ENCODE data around the gene COX14. TPM values are rescaled to one million over a fixed set of nuclear protein-coding genes. Genes with fewer than 3 reads are reported as not detected.

COX14 gene
- polyA plus RNA-seq (ENCODE audit: insufficient read length in 3 of 3): 10 to 100 TPM; 49.0 to 57.9 (median 52.4) TPM
- long read RNA-seq, donor 1, transcript COX14-203 (2 exons, 739 nt): major isoform, 80 of 92 reads
- long read RNA-seq, donor 1, partial matches to known transcripts: 12 of 92 reads
- long read RNA-seq, donor 1, other reads (novel, unspliced or antisense): 0 of 92 reads
- long read RNA-seq, donor 2, transcript COX14-203 (2 exons, 739 nt): major isoform, 97 of 97 reads
- long read RNA-seq, donor 2, partial matches to known transcripts: 0 of 97 reads
- long read RNA-seq, donor 2, other reads (novel, unspliced or antisense): 0 of 97 reads
- long read RNA-seq, donor 3, transcript COX14-203 (2 exons, 739 nt): major isoform, 66 of 84 reads
- long read RNA-seq, donor 3, partial matches to known transcripts: 15 of 84 reads
- long read RNA-seq, donor 3, other reads (novel, unspliced or antisense): 0 of 84 reads
- long read RNA-seq, donor 4, transcript COX14-203 (2 exons, 739 nt): major isoform, 119 of 143 reads
- long read RNA-seq, donor 4, partial matches to known transcripts: 21 of 143 reads
- long read RNA-seq, donor 4, other reads (novel, unspliced or antisense): 0 of 143 reads
- long read RNA-seq, donor 5, transcript COX14-203 (2 exons, 739 nt): major isoform, 34 of 35 reads
- long read RNA-seq, donor 5, partial matches to known transcripts: 0 of 35 reads
- long read RNA-seq, donor 5, other reads (novel, unspliced or antisense): 0 of 35 reads
- long read RNA-seq, donor 6, transcript COX14-203 (2 exons, 739 nt): major isoform, 67 of 68 reads
- long read RNA-seq, donor 6, partial matches to known transcripts: 0 of 68 reads
- long read RNA-seq, donor 6, other reads (novel, unspliced or antisense): 0 of 68 reads
- long read RNA-seq, donor 7, transcript COX14-203 (2 exons, 739 nt): major isoform, 75 of 93 reads
- long read RNA-seq, donor 7, partial matches to known transcripts: 18 of 93 reads
- long read RNA-seq, donor 7, other reads (novel, unspliced or antisense): 0 of 93 reads
- long read RNA-seq, donor 8, transcript COX14-203 (2 exons, 739 nt): major isoform, 20 of 29 reads
- long read RNA-seq, donor 8, partial matches to known transcripts: 9 of 29 reads
- long read RNA-seq, donor 8, other reads (novel, unspliced or antisense): 0 of 29 reads
- long read RNA-seq, donor 9, transcript COX14-203 (2 exons, 739 nt): major isoform, 98 of 122 reads
- long read RNA-seq, donor 9, partial matches to known transcripts: 22 of 122 reads
- long read RNA-seq, donor 9, other reads (novel, unspliced or antisense): 0 of 122 reads
- long read RNA-seq, donor 10, transcript COX14-203 (2 exons, 739 nt): major isoform, 78 of 89 reads
- long read RNA-seq, donor 10, partial matches to known transcripts: 9 of 89 reads
- long read RNA-seq, donor 10, other reads (novel, unspliced or antisense): 0 of 89 reads
- long read RNA-seq, donor 11, transcript COX14-203 (2 exons, 739 nt): major isoform, 31 of 38 reads
- long read RNA-seq, donor 11, partial matches to known transcripts: 6 of 38 reads
- long read RNA-seq, donor 11, other reads (novel, unspliced or antisense): 0 of 38 reads
- long read RNA-seq, donor 12, transcript COX14-203 (2 exons, 739 nt): major isoform, 79 of 88 reads
- long read RNA-seq, donor 12, partial matches to known transcripts: 9 of 88 reads
- long read RNA-seq, donor 12, other reads (novel, unspliced or antisense): 0 of 88 reads
- long read RNA-seq, donor 13, transcript COX14-203 (2 exons, 739 nt): major isoform, 41 of 50 reads
- long read RNA-seq, donor 13, partial matches to known transcripts: 8 of 50 reads
- long read RNA-seq, donor 13, other reads (novel, unspliced or antisense): 0 of 50 reads
- long read RNA-seq, donor 14: 0 reads
- long read RNA-seq, donor 15, transcript COX14-203 (2 exons, 739 nt): major isoform, 109 of 130 reads
- long read RNA-seq, donor 15, partial matches to known transcripts: 19 of 130 reads
- long read RNA-seq, donor 15, other reads (novel, unspliced or antisense): 0 of 130 reads
- long read RNA-seq, donor 16, transcript COX14-203 (2 exons, 739 nt): major isoform, 96 of 114 reads
- long read RNA-seq, donor 16, partial matches to known transcripts: 15 of 114 reads
- long read RNA-seq, donor 16, other reads (novel, unspliced or antisense): 0 of 114 reads

DNA sequence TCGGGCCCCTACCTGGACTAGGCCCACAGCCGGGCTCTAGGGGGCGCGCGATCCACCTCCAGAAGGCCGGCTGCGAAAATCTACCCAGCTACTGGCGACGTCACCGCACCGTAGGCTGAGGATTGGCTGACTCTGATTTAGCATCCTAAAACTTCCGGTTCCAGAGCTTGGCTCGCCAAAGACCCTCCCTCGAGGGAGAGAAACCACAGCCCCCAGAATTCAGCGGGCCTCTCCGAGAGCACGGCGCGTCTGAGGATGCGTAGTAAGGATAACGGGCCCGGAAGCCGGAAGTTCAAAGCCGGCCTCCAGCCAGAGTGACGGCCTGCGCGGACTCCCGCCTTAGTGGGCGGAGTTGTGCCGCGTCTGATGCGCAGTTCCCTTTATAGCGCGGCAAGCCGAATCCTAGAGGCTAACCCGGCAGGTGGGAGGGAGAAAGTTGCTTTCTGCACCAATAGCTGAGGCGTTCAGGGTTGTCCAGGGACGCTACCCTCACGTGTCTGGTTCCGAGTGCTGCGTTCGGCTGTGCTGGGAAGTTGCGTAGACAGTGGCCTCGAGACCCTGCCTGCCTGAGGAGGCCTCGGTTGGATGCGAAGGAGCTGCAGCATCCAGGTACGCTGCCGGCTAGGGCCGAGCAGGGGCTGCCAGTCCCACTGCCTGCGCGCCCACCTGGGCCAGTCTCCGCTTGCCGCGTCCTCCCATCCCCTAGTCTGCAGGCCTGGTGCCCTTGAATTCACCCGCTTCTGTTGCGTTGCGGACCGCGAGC, at the start of gene COX14:
TSS of gene COX14 (plus strand) at position 544 of the 763 bp plus-strand sequence. CDS start 7,808 bp downstream, outside the sequence.
- peak; percentile 99 for DNase-seq

DNA sequence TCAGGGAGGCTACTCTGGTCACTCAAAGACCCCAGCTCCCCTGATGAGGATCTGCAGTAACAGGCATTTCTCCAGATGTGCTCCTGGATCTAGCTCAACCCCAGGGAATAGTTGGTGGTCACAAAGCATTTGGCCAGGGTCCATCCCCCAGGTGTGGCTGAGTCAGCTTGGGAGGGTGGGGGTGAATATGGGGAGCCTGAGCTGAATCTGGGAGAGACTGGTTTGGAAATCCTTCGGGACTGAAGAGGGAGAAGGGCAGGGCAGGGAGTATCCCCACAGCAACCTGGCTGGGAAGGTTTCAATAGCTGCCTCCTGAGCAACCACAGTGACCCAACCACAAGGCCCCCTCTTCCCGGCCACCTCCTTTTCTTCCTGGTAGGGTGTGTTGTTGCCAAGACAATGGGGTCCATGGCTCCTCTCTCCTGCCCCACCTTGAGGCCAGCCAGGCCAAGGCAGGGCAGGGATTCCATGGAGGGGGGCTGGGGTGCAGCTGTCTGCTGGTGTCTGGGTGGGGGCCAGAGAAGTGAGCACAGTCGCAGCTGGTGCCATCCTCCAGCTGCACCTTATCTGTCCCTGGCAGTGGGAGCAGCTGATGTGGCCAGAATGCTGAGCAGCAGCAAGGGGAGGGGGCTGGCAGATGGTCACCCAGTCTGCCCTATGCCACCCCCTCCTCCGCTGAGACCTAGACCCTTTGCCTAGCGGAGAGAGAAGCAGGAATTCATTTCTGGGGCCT, 49.1 kb upstream of the COX14 start:
- DNase-seq: no peak

DNA sequence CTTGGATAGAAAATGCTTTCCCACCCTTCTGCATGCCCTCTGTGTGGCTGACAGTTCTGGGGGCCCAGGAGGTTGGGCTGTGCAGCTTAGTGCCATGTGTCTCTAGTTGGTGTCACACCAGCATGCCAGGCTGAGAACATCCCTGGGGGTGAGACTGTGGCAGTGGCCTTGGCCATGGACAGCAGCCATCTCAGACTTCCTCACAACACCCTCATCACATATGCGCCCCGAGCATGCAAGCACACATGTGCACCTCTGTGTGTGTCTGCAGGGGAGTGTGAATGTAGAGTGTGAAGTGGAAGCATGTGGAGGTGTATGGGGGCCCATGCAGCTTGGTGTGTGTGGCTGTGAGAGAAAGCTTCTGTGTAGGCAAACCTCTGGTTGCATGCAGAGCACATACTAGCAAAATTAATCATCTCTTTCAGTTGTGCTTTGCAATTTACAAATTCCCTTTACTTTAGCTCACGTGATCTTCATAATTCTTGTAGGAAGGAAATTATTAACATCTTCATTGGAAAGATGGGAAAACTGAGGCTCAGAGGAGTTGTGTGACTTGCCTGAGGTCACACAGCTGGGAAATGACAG, 46.2 kb upstream of the COX14 start:
- DNase-seq: no peak

DNA sequence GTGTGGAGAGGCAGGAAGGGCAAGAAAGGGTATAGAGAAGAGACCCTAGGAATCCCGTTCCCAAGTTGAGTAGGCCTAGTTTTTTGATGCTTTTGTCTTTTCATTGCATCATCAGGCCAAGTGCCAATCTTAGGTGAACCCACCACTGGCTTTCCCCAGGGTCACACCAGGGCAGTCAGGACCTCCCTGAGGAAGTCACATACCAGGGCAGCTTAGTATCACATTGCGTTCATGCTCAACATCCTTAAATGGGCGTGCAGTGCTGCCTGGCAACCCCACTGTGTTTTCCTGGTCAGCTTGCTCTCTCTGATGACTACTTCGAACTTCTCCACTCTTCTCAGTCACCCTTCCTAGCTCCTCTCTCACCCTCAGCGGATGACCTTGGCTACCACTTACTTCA, 45.6 kb upstream of the COX14 start:
- no peak for DNase-seq

DNA sequence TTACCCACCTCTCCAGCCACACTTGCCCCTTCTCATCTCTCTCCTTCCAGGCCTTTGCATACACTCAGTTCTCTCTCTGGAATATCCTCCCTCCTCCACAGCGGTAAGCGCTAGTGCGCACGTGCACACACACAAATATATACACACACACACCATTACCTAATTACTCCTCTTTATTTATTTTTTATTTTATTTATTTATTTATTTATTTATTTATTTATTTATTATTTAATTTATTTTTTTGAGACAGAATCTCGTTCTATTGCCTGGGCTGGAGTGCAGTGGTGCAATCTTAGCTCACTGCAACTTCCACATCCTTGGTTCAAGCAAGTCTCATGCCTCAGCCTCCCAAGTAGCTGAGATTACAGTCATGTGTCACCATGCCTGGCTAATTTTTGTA, 43.0 kb upstream of the COX14 start:
- no peak for DNase-seq

DNA sequence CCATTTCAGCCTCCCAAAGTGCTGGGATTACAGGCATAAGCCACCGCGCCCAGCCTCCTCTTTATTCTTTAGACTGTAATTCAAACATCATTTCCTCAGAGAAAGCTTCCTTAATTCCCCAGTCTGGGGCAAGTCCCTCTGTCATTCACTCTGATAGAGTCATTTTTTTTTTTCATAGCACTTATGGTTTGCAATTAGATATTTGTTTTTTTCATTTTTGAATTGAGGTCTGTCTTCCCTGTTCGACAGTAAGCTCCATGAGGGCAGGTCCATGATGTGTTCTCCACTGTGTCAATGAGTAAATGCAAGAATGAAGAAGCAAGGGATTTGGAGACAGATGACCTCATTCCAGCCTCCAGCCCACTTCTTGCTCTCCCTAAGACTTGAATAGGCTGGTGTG, 42.5 kb upstream of the COX14 start:
- no peak for DNase-seq

DNA sequence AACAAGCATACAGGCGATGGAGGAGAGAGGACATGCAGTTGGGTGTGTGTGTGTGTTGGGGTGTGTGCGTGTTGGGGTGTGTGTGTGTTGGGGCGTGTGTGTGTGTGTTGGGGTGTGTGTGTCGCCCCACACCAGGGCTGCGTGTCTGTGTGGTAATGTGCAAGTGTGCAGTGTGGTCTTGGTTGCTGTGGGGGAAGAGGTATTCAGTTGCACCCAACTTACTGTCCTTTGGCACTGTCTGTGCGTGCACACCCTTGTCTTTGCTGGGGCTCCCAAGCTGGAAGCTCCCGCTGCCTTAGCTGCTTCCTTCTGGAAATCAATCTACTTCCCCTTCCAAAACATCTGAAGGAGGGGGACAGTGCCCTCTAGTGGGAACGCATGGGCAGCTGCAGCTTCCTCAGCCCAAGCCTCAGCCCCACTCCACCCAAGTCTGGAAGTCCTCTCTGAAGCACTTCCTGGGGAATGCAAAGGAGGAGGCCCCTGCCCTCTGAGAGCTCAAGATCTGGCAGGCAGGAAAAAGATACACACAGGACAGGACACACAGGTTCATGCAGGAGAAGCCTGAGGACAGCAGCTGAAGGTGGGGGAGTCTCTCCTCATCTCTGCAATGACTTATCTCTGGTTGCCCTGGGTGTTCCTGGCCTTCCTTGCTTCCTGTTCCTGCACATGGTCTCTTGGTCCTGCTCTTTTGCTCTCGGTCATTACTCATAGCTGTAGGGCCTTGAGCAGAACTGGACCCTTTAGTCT, 41.5 kb upstream of the COX14 start:
- peak; percentile 79 for DNase-seq

DNA sequence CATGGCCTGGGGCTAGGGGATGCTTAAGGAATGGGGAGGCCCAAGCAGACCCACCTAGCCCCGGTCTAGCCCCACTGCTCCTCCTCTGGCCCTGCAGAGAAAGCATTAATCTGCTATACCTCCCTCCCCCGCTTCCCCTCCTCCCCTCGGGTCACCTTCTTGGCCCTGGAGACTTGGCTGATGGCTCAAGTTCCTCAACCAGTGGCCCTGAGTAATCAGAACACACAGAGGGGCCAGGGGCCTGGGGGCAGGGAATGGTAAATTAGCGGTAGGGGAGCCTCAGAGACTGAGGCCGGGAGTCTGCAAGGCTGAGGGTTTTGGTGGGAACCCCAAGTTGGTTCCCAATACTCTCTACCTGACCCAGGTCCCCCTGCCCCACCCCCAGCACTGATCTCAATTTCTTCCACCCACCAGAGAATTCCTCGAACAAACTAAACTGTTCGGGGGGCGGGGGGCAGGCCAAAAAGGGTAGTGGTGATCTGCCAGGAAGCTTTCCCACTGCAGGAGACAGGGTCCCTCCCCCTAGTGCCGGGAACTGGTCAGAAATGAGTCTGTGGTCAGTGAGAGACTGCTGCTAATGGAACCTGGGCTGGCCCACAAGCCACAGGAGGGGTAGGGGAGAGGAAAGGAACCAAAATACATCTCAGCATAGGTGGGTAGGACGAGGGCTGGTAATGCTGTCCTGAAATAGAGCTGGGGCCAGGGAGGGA, 39.7 kb upstream of the COX14 start:
- DNase-seq: no peak

DNA sequence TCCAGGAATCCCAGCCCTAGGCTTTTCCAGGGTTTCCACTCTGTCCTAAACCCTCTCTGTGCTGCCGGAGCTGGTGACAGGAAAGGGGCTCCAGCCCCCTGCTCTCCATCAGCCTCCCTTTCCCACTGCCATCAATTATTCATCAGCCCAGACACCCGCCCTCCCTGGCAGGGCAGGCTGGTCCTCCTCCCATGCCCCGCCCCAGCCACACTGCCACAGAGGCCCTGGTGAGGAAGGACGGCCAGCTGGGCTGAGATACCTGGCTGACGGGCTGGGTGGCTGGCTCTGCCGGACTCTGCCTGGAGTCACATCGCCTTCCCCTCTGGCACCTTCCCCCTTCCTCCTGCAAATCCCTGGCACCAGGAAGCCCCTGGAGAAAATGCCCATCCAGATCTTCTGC, 38.8 kb upstream of the COX14 start:
- no peak for DNase-seq

DNA sequence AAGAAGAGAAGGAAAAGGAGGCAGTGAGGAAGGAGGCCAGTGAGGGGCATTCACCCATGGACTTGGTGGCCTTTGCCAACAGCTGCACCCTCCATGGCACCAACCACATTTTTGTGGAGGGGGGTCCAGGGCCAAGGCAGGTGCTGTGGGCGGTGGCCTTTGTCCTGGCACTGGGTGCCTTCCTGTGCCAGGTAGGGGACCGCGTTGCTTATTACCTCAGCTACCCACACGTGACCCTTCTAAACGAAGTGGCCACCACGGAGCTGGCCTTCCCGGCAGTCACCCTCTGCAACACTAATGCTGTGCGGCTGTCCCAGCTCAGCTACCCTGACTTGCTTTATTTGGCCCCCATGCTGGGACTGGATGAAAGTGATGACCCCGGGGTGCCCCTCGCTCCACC, 38.3 kb upstream of the COX14 start:
- DNase-seq: no peak

DNA sequence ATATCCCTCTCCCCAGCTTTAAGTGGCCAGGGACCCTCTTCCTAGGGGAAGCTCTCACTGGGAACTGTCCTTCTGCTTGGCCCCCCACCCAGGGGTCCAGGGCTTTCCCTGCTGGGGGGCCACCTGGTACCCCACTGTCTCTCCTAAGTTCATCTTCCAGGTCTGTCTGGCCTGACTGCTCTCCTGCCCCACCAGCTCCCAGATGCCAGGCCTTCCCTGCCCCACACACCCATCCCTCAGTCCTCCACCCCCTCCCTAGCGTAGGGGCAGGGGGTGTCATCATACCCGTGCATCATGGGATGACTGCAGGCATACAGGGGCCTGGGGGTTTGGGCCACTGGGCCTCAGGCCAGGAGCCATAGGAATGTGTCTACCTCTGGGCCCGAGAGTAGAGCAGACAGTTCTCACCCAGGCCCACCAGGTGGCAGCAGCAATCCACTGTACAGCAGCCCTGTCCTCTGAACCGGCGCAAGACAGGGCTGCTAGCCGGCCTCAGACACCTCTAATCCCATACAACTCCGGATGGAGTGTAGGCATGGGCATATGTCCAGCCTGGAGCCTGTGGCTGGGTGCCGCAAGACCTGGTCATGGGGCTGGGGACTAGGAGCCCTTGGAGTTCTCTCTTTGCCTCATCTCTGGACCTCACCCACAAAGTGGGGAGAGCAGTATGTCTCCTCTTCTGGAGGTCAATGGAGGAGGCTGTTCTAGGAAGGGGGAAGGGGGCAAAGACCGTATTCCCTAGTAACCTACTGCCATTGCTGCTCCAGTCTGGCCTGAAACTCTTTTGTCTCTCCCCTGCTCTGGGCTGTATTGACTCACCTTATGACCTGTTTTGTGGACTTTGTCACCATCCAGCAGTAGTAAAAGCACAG, 36.9 kb upstream of the COX14 start:
- DNase-seq: peak; percentile 79

DNA sequence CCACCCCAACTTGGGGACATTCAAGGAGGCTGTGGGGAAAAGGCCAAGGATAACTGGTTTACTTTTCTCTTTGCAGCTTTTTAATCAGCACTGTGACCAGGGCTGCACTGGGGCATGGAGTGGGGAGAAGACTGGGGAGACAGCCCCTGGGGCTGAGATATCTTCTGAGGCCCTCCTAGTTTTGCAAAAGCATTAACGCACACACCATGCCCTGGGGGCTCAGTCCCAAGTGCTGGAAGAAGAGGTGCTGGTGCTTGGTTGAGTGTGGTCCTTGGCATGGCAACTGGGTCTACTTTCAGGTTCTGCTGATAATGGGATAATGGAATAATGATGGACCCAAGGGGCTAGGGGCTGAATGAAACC, 36.2 kb upstream of the COX14 start:
- no peak for DNase-seq

DNA sequence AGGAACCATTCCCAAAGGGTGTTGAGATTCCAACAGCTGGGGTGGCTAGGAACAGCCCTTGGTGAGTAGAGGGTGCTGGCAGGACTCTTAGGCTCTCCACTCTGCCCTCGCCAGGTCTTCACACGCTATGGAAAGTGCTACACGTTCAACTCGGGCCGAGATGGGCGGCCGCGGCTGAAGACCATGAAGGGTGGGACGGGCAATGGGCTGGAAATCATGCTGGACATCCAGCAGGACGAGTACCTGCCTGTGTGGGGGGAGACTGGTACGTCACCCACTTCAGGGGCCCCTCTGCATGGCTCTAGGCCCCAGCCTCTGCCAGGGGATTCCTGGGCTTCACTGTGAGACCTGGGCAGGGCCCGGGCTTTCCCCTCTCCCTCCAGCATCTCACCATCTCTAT, 34.9 kb upstream of the COX14 start:
- DNase-seq: no peak

DNA sequence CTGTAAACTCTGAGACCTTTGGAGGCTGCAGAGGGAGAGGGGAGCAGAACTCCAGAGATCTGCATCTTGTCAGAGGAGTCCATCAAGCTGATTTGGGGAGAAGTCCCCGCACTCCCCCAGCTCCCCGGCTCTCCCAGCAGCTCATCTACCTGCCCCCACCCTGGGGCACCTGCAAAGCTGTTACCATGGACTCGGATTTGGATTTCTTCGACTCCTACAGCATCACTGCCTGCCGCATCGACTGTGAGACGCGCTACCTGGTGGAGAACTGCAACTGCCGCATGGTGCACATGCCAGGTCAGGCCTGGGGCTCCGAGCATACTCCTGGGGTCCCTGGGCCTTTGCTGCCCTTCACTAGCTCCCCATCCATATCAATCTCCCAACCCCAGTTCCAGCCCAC, 33.8 kb upstream of the COX14 start:
- no peak for DNase-seq

DNA sequence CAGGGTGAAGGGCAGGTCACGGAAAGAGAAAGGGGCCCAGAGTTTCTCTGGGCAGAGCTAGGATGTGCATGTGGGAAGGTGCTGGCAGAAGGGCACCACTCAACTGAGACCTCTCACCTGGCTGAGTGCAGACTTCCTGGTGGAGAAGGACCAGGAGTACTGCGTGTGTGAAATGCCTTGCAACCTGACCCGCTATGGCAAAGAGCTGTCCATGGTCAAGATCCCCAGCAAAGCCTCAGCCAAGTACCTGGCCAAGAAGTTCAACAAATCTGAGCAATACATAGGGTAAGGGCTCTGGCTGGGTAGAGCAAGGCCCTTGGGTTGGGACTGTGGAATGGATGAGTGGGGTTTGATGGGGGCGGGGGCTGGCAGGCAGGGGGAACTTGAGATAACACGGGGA, 32.3 kb upstream of the COX14 start:
- DNase-seq: no peak
